Fibroblast of the conjunctiva (primary cell): Measurements from ENCODE around the gene LTBR.
"Not testable (repeated sequence)": the region's sequence is repeated elsewhere in the genome, so short reads cannot be mapped to it uniquely, and the experiment has no call there.

Experiments
- DNase-seq: peaks from one replicate; pipeline ENCODE4 v3.0.0-alpha.2; 2010; ENCODE audit warnings: low read depth

The LTBR gene

GRCh38 chr12:6383572-6384498 lies at the start of gene LTBR:
Gene LTBR (plus strand): TSS chr12:6384162. CDS start chr12:6384359, 197 bp downstream.
- DNase-seq = peak; percentile 86

GRCh38 chr12:6334359-6334758 lies 49.6 kb upstream of the LTBR start:
- no peak for DNase-seq

GRCh38 chr12:6334940-6335450 lies 49.0 kb upstream of the LTBR start:
- DNase-seq = no peak

GRCh38 chr12:6335451-6336078 lies 48.4 kb upstream of the LTBR start:
- DNase-seq = peak; percentile 53

GRCh38 chr12:6336079-6336888 lies 47.7 kb upstream of the LTBR start:
- peak; percentile 100 for DNase-seq

GRCh38 chr12:6336889-6337853 lies 46.8 kb upstream of the LTBR start:
- no peak for DNase-seq

GRCh38 chr12:6337958-6338433 lies 46.0 kb upstream of the LTBR start:
- no peak for DNase-seq

- DNase-seq = not testable (repeated sequence)
These were observed 45.4 kb upstream of the LTBR start for GRCh38 chr12:6338536-6338935.

- no peak for DNase-seq
These were observed 45.0 kb upstream of the LTBR start for GRCh38 chr12:6338955-6339354.

- no peak for DNase-seq
These were observed 43.8 kb upstream of the LTBR start for GRCh38 chr12:6340032-6340638.

GRCh38 chr12:6340745-6341416 lies 43.1 kb upstream of the LTBR start:
- DNase-seq = no peak

- peak; percentile 72 for DNase-seq
These were observed 42.4 kb upstream of the LTBR start, which contains the start of gene TNFRSF1A for GRCh38 chr12:6341417-6342139. Gene TNFRSF1A (minus strand): TSS chr12:6342076. CDS start chr12:6341814, 262 bp downstream.

GRCh38 chr12:6342140-6342889 lies 41.6 kb upstream of the LTBR start:
- no peak for DNase-seq

- no peak for DNase-seq
These were observed 40.4 kb upstream of the LTBR start for GRCh38 chr12:6343518-6343917.

- not testable (repeated sequence) for DNase-seq
These were observed 39.8 kb upstream of the LTBR start for GRCh38 chr12:6344101-6344660.

GRCh38 chr12:6345319-6346091 lies 38.5 kb upstream of the LTBR start:
- peak; percentile 75 for DNase-seq

- no peak for DNase-seq
These were observed 37.6 kb upstream of the LTBR start for GRCh38 chr12:6346235-6346832.
